ENCODE measurements around the gene TMEM92. TPM values are rescaled to one million over a fixed set of nuclear protein-coding genes. Genes with fewer than 3 reads are reported as not detected.

The TMEM92 gene
- total RNA-seq: not detected

- H3K4me1 Mint-ChIP-seq (ENCODE audit: low read depth): peaks cover 5% of the 10 kb centered on the region
- no peaks in the 10 kb centered on the region for H3K9me3 Mint-ChIP-seq
- peaks cover 49% of the 10 kb centered on the region for H3K27me3 Mint-ChIP-seq (ENCODE audit: low read depth)
- DNase-seq (no peak), ATAC-seq (peak in 1 of 2 donors; percentile 21)
- H3K4me3 Mint-ChIP-seq: no peak within 1 kb of the TSS
- H3K36me3 Mint-ChIP-seq (ENCODE audit: insufficient read depth): no peaks in the 10 kb centered on the region
These were observed at the start of gene TMEM92 for GRCh38 chr17:50274142-50274896. TSS of gene TMEM92 (plus strand) at chr17:50274466. CDS start at chr17:50274502, 36 bp downstream.

- H3K4me1 Mint-ChIP-seq (ENCODE audit: low read depth): no peaks in the 10 kb centered on the region
- H3K4me3 Mint-ChIP-seq: no peak overlapping the region
- no peak for ATAC-seq
- peaks cover 3% of the 10 kb centered on the region for H3K27me3 Mint-ChIP-seq (ENCODE audit: low read depth)
- no peaks in the 10 kb centered on the region for H3K36me3 Mint-ChIP-seq (ENCODE audit: insufficient read depth)
- H3K9me3 Mint-ChIP-seq: peaks cover 20% of the 10 kb centered on the region
- DNase-seq: no peak
These were observed 48.5 kb upstream of the TMEM92 start for GRCh38 chr17:50225701-50226240.

- Mint-ChIP-seq H3K36me3 (ENCODE audit: insufficient read depth) (no peaks in the 10 kb centered on the region), H3K4me1 (ENCODE audit: low read depth) (no peaks in the 10 kb centered on the region), H3K9me3 (peaks cover 3% of the 10 kb centered on the region), H3K27me3 (ENCODE audit: low read depth) (peaks cover 27% of the 10 kb centered on the region), H3K4me3 (no peak overlapping the region)
- no peak for DNase-seq
- ATAC-seq: no peak
These were observed 39.7 kb upstream of the TMEM92 start for GRCh38 chr17:50234581-50234980.

- DNase-seq (no peak), ATAC-seq (no peak)
- no peaks in the 10 kb centered on the region for H3K36me3 Mint-ChIP-seq (ENCODE audit: insufficient read depth)
- peaks cover 3% of the 10 kb centered on the region for H3K9me3 Mint-ChIP-seq
- H3K4me3 Mint-ChIP-seq: no peak overlapping the region
- H3K4me1 Mint-ChIP-seq (ENCODE audit: low read depth): no peaks in the 10 kb centered on the region
- H3K27me3 Mint-ChIP-seq (ENCODE audit: low read depth): peaks cover 41% of the 10 kb centered on the region
These were observed 36.4 kb upstream of the TMEM92 start for GRCh38 chr17:50237901-50238300.

- no peak for ATAC-seq
- Mint-ChIP-seq H3K36me3 (ENCODE audit: insufficient read depth) (no peaks in the 10 kb centered on the region), H3K27me3 (ENCODE audit: low read depth) (peaks cover 41% of the 10 kb centered on the region), H3K4me3 (no peak overlapping the region), H3K4me1 (ENCODE audit: low read depth) (no peaks in the 10 kb centered on the region), H3K9me3 (peaks cover 3% of the 10 kb centered on the region)
- no peak for DNase-seq
These were observed 35.5 kb upstream of the TMEM92 start for GRCh38 chr17:50238601-50239280.

GRCh38 chr17:50239937-50240336 is 34.3 kb upstream of the TMEM92 start:
- H3K27me3 Mint-ChIP-seq (ENCODE audit: low read depth): peaks cover 39% of the 10 kb centered on the region
- no peaks in the 10 kb centered on the region for H3K9me3 Mint-ChIP-seq
- H3K4me3 Mint-ChIP-seq: no peak overlapping the region
- ATAC-seq (no peak), DNase-seq (no peak)
- H3K36me3 Mint-ChIP-seq (ENCODE audit: insufficient read depth): no peaks in the 10 kb centered on the region
- H3K4me1 Mint-ChIP-seq (ENCODE audit: low read depth): no peaks in the 10 kb centered on the region

GRCh38 chr17:50240851-50241250 is 33.4 kb upstream of the TMEM92 start:
- no peak overlapping the region for H3K4me3 Mint-ChIP-seq
- peaks cover 32% of the 10 kb centered on the region for H3K27me3 Mint-ChIP-seq (ENCODE audit: low read depth)
- no peaks in the 10 kb centered on the region for H3K9me3 Mint-ChIP-seq
- H3K36me3 Mint-ChIP-seq (ENCODE audit: insufficient read depth): no peaks in the 10 kb centered on the region
- H3K4me1 Mint-ChIP-seq (ENCODE audit: low read depth): no peaks in the 10 kb centered on the region
- ATAC-seq: no peak
- no peak for DNase-seq

- Mint-ChIP-seq H3K27me3 (ENCODE audit: low read depth) (peaks cover 32% of the 10 kb centered on the region), H3K9me3 (no peaks in the 10 kb centered on the region), H3K4me1 (ENCODE audit: low read depth) (no peaks in the 10 kb centered on the region), H3K4me3 (no peak overlapping the region), H3K36me3 (ENCODE audit: insufficient read depth) (no peaks in the 10 kb centered on the region)
- DNase-seq (no peak), ATAC-seq (no peak)
These were observed 32.8 kb upstream of the TMEM92 start for GRCh38 chr17:50241431-50241830.

GRCh38 chr17:50244771-50245170 is 29.5 kb upstream of the TMEM92 start:
- Mint-ChIP-seq H3K4me1 (ENCODE audit: low read depth) (no peaks in the 10 kb centered on the region), H3K27me3 (ENCODE audit: low read depth) (peaks cover 36% of the 10 kb centered on the region)

GRCh38 chr17:50248255-50248654 is 26.0 kb upstream of the TMEM92 start:
- no peak overlapping the region for H3K4me3 Mint-ChIP-seq
- peaks cover 2% of the 10 kb centered on the region for H3K36me3 Mint-ChIP-seq (ENCODE audit: insufficient read depth)
- no peaks in the 10 kb centered on the region for H3K4me1 Mint-ChIP-seq (ENCODE audit: low read depth)
- peaks cover 34% of the 10 kb centered on the region for H3K27me3 Mint-ChIP-seq (ENCODE audit: low read depth)
- ATAC-seq (no peak), DNase-seq (no peak)
- H3K9me3 Mint-ChIP-seq: peaks cover 17% of the 10 kb centered on the region

More at GRCh38 chr17:50244771-50245170, 29.5 kb upstream of the TMEM92 start:
- H3K9me3 Mint-ChIP-seq: peaks cover 12% of the 10 kb centered on the region
- H3K36me3 Mint-ChIP-seq (ENCODE audit: insufficient read depth): peaks cover 2% of the 10 kb centered on the region
- ATAC-seq (no peak), DNase-seq (no peak)
- H3K4me3 Mint-ChIP-seq: no peak overlapping the region

GRCh38 chr17:50252781-50253180 is 21.5 kb upstream of the TMEM92 start:
- H3K36me3 Mint-ChIP-seq (ENCODE audit: insufficient read depth): peaks cover 2% of the 10 kb centered on the region
- peaks cover 34% of the 10 kb centered on the region for H3K27me3 Mint-ChIP-seq (ENCODE audit: low read depth)
- no peaks in the 10 kb centered on the region for H3K4me1 Mint-ChIP-seq (ENCODE audit: low read depth)
- H3K9me3 Mint-ChIP-seq: peaks cover 17% of the 10 kb centered on the region
- no peak overlapping the region for H3K4me3 Mint-ChIP-seq
- DNase-seq (no peak), ATAC-seq (no peak)

- Mint-ChIP-seq H3K9me3 (peaks cover 5% of the 10 kb centered on the region), H3K4me1 (ENCODE audit: low read depth) (no peaks in the 10 kb centered on the region), H3K4me3 (no peak overlapping the region), H3K27me3 (ENCODE audit: low read depth) (peaks cover 15% of the 10 kb centered on the region), H3K36me3 (ENCODE audit: insufficient read depth) (no peaks in the 10 kb centered on the region)
- no peak for ATAC-seq
- no peak for DNase-seq
These were observed 18.3 kb upstream of the TMEM92 start for GRCh38 chr17:50255766-50256635.

- peaks cover 11% of the 10 kb centered on the region for H3K27me3 Mint-ChIP-seq (ENCODE audit: low read depth)
- no peaks in the 10 kb centered on the region for H3K4me1 Mint-ChIP-seq (ENCODE audit: low read depth)
- no peaks in the 10 kb centered on the region for H3K36me3 Mint-ChIP-seq (ENCODE audit: insufficient read depth)
- DNase-seq (no peak), ATAC-seq (no peak)
- no peak overlapping the region for H3K4me3 Mint-ChIP-seq
- no peaks in the 10 kb centered on the region for H3K9me3 Mint-ChIP-seq
These were observed 17.2 kb upstream of the TMEM92 start for GRCh38 chr17:50256826-50257618.
